GM12875 (cell line): Measurements from ENCODE around the gene NDUFV1.

Experiments used
- H3K4me3 ChIP-seq: one replicate; pipeline ENCODE4 v1.5.1; 2011; ENCODE audit warnings: low read depth, low read length, control low read depth
- TF ChIP-seq, protein P1 (sequence below): IDR thresholded peaks from 2 replicates; pipeline ENCODE4 v1.5.1; 2011; ENCODE audit warnings: low read depth, mild to moderate bottlenecking, control low read depth, inconsistent platforms, low read length, moderate library complexity, borderline replicate concordance; ENCODE audit not compliant: insufficient read depth

Gene NDUFV1

DNA sequence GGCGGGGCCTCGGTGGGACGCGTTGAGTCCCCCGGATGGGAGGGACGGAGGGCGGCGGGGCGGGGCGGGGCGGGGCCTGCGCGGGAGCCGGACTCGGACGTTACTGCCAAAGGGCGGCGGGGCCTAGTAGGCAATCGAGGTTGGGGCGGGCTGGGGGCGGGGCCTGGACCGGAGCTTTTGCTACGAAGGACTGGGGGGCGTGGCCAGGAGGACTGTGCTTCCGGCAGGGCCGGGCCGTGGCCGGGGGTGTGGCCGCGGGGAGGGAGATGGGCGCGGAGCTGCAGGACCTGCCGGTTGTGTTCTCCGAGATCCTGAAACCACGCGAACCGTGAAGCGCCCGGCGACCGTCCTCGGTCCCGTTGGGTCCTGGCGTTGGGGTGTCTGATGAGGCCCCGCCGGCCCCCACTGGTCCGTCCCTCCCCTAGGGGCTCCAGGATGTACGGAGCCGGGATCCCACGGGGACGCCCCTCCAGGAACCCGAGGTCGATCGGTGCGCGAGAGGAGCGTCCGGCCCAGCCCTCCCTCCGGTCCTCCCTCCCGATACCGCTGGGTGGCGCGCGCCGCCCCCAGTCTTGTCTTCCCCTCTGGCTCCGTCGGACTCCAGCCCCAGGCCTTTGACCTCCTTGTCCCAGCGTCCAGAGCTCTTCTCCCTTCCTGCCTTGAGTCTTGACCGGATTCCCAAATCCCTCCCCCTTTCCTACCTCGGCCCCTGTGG, 23.6 kb downstream of the NDUFV1 start:
- peak overlapping the region; percentile 77 for H3K4me3 ChIP-seq
- TF ChIP-seq, protein P1, sequence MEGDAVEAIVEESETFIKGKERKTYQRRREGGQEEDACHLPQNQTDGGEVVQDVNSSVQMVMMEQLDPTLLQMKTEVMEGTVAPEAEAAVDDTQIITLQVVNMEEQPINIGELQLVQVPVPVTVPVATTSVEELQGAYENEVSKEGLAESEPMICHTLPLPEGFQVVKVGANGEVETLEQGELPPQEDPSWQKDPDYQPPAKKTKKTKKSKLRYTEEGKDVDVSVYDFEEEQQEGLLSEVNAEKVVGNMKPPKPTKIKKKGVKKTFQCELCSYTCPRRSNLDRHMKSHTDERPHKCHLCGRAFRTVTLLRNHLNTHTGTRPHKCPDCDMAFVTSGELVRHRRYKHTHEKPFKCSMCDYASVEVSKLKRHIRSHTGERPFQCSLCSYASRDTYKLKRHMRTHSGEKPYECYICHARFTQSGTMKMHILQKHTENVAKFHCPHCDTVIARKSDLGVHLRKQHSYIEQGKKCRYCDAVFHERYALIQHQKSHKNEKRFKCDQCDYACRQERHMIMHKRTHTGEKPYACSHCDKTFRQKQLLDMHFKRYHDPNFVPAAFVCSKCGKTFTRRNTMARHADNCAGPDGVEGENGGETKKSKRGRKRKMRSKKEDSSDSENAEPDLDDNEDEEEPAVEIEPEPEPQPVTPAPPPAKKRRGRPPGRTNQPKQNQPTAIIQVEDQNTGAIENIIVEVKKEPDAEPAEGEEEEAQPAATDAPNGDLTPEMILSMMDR = peak; percentile 86

GRCh38 chr11:67630943-67631331, 24.2 kb downstream of the NDUFV1 start:
- peak overlapping the region; percentile 77 for H3K4me3 ChIP-seq
- TF ChIP-seq, protein P1 = no peak

DNA sequence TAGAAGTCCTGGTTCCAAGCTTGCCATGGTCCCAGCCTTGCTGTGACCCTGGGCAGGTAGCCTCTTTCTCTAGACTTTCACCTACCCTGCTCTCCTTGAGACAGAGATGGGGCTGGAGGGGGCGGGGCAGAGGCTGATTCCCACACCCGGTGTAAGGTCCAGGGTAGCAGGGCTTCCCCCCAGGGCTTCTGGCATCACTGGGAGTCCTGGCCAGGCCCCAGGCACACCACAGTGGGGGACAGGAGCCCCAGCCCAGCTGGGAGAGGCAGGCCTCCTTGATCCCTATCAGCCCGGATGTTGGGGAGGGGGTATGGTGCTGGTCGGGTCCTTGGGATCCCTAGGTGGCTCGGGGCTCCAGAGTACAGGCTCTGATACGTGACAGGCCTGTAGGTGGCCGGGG, 24.7 kb downstream of the NDUFV1 start:
- TF ChIP-seq, protein P1 = no peak
- no peak overlapping the region for H3K4me3 ChIP-seq

DNA sequence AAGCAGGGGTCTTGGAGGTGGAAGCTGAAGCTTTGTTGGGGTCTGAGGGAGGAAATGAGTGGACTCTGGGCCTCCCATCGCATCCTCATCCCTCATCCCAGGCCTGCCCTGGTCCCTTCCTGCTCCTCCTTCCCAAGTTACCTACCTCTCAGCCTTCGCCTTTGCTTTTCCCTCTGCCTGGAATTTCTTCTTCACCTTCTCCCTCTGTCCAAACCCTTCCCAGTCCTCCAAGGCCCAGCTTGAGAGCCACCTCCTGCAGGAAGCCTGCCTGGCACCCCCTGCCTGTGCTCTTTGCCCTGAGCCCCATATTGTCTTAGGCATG, 25.1 kb downstream of the NDUFV1 start:
- TF ChIP-seq, protein P1 = no peak
- no peak overlapping the region for H3K4me3 ChIP-seq

GRCh38 chr11:67632175-67632981, 25.6 kb downstream of the NDUFV1 start:
- H3K4me3 ChIP-seq = no peak overlapping the region
- TF ChIP-seq, protein P1 = no peak

DNA sequence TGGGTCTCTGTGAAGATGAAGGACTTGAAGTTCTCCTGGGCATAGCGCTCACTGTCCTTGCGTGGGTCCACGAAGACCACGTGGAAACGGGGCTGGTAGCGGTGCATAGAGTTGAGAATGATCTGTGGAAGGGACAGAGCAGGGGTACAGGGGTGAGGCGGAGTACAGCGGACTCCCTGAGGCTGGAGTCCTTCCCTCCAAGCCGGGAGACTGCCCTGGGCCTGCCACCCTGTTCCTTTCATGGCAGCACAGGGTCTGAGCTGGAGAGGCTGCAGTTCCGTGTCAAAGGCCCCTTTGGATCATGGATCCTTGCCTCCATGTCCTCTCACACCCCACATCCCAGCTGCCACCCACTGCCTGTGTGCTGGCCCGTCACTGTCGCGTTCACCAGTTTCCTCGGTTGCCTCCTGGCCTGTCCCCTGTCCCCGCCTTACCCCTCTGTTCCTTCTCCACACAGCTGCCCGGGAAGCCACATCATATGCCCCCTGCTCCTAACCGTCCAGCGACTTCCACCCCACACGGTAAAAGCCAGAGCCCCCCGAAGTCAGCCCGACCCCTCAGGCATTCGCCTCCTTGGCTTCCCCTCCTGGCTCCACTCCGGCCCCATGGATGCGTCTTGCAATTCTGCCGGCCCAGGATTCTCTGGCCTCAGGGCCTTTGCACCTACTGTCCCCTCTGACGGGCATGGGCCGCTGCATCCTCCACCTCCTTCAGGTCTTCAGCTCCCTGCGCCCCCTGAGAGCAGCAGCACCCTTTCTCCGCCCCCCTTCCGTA, 26.4 kb downstream of the NDUFV1 start:
- TF ChIP-seq, protein P1 = no peak
- no peak overlapping the region for H3K4me3 ChIP-seq
